DMS53 treated with DMSO at 0.1 percent for 48 hours (cell line): ENCODE data around the gene COL27A1.
"Not testable (repeated sequence)": the region's sequence is repeated elsewhere in the genome, so short reads cannot be mapped to it uniquely, and the experiment has no call there.

Experiments
- DNase-seq: peaks from one replicate; lab custom pipeline; 2025; ENCODE audit not compliant: unreplicated experiment; lab: John Stamatoyannopoulos, UW

COL27A1 gene

DNA sequence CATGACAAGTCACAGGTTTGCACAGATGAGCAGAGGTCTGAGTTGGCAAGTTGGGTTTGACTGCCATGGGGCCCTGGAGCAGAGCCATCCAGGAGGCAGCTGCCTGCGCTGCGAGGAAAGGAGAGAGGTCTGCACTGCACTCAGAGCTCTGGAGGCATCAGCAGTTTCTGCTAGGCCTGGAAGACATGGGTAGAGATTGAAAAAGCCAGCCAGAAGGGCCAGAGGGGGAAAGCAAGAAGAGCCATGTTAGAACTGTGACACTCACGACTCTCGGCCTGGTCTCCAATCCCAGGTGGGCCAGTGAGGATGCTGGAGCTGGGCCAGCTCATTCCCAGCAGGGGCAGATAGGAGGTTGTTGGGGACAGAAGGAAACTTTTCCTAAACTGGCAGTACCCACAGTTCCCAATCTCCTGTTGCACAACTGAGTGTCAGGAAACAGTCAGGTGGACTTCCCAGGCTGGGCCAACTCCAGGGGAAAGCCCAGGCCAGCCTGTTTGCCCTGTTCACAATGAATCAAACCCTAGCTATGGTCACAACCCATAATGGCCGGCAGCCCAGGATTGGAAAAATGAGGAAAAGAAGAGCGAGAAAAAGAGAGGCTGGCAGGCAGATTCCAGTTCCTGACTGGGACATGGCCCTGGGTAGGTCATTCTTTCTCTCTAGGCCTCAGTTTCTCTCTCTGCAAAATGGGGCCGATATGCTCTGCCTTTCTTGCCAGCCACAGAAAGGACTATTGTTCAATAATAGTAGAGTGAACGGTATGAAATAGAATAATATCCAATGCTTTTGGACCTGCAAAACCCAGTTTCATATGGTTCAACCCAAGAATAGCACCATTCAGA is 159.8 kb downstream of the COL27A1 start:
- DNase-seq: no peak

DNA sequence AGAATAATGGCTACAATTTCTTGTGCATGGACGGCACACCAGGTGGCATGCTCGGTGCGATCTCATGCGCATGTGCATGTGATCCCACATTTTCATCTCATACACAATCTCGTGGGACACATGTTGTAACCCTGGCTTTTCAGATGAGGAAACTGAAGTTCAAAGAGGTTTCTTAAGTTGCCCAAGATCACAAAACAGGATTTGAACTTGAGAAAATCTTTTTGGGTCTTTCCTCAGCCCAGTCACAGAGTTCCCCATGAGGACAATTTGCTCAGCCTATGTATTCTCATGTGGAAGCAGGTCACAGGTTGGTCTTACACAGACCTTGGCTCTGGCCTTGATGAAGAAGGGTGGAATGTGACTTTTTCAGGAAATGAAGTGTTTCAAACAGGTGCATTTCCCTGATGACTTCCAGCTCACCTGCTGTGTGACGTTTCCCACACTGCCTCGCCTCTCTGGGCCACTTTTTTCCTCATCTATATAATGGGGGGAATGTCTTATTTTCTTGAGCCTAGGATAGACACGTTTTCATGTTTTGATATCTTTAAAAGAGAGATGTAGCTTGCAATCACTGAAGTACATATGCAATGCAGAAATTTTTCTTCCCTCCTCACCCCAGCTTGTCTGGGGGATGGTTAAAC is 160.5 kb downstream of the COL27A1 start:
- no peak for DNase-seq

DNA sequence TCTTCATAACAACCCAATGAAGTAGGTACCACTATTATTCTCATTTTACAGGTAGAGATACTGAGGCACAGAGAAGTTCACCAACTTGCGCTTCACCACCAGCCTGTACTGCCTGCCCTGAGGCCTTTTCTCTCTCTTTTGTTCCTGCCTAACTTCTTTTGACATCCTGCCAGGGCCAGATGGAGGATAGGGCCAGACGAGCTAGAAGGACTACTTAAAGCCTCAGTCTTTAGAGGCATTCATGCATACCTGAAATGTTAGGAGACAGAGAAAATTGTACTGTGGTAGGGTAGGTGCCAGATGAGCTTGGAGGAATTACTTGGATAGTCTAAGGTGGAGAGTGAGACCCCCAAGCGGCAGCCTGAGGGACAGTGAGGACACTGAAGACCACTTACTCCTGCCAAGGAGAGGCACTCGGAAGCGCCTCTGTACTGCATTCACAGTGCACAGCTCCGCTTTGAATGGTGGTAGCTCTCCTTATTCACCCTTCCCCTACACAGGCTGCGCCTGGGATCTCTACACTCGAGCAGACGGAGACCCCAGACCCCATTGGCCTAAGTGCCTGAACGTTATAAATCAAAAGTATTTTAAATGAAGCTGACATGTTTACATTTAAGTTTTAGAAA is 161.4 kb downstream of the COL27A1 start:
- no peak for DNase-seq

DNA sequence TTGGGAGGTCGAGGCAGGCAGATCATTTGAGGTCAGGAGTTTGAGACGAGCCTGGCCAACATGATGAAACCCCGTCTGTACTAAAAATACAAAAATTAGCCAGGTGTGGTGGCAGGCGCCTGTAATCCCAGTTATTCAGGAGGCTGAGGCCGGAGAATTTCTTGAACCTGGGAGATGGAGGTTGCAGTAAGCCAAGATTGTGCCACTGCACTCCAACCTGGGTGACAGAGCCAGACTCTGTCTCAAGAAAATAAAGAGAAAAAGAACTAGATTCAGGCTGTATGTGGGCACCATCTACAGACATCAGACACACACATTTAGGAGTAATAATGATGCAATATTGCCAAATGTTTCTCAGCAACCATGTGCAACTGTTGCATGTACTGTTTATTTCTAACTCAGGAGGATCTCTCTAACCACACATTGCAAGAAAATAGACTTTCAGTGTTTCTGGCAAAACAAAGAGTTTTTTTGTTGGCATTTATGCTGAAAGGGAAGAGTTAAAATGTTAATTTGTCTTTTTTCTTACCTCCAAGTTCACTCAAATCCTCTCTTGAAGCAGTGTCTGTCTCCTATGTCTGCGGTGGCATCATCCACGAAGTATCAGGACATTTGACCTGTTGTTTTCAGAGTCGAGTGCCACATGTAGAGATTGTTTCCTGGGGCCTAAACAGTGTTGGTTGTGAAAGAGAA is 162.5 kb downstream of the COL27A1 start:
- no peak for DNase-seq

DNA sequence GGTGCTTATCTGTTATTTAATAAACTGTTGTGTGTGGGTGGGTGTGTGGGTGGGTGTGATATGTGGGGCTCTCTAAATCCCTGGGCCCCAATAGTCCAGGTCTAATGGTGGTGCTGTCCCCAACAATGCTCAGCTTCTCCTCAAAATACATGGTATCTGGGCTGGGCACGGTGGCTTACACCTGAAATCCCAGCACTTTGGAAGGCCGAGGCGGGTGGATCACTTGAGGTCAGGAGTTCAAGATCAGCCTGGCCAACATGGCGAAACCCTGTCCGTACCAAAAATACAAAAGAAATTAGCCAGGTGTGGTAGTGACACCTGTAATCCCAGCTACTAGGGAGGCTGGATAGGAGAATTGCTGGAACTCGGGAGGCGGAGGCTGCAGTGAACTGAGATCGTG is 163.1 kb downstream of the COL27A1 start:
- no peak for DNase-seq

DNA sequence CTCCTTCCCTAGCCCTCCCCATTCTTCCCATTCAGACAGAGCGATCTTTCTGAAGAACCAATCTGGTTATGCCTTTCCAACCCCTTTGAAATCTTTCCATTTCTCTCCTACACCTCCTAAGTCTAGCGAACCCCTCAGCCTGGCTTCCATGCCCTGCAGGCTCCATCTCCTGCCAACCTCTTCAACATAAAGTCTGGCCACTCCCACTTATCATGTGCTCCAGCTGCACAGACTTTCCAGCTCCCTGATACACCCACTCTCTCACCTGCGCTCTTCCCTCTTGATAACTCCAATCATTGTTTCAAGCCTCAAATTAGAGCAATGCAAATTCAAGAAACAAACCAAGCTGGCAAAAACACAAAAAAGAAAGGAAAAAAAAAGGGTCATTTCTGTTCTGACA is 163.8 kb downstream of the COL27A1 start:
- DNase-seq: no peak

DNA sequence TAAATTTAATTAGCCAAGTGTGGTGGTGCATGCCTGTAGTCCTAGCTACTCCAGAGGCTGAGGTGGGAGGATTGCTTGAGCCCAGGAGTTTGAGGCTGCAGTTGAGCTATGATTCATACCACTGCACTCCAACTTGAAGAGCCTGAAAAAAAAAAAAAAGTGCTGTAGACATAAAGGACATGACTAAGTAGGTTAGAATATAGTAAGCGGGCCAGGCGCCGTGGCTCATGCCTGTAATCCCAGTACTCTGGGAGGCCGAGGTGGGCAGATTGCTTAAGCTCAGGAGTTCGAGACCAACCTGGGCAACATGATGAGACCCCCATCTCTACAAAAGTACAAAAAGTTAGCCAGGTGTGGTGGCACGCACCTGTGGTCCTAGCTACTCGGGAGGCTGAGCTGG is 165.4 kb downstream of the COL27A1 start:
- DNase-seq: not testable (repeated sequence)

DNA sequence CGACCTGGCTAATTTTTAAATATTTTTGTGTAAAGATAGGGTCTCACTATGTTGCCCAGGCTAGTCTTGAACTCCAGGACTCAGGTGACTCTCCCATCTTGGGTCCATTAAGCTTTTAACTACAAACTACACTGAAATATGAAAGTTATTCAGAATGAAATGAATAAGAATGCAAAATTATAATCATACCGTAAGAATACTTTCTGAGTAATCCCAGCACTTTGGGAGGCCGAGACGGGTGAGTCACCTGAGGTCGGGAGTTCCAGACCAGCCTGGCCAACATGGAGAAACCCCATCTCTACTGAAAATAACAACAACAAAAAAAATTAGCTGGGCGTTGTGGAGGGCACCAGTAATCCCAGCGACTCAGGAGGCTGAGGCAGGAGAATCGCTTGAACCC is 166.4 kb downstream of the COL27A1 start:
- DNase-seq: no peak

DNA sequence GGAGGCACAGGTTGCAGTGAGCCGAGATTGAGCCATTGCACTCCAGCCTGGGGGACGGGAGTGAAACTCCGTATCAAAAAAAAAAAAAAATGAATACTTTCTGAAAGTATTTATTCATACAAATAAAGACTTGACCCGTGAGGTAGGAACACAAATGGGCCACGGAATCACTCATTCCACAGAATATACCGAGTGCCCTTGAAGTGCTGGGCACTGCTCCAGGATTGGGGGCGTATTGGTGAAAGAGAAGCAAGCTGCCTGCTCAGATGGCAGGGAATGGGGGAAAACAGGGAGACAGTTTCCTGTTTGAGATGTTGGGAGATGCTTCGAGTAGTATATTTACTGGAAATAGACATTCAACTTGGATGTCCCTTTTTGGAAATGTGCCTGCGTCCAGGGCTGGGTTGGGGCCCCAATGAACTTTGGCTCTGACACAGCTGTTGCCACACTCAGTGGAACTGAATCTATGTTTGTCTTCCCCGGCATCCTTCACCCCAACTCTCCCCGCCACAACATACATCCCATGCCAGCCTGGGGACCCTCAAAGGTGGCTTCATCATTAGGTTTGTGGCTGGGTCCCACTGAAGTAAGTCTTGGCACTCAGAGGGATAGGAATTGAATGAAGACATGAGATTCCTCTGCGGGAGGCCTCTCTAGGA is 167.0 kb downstream of the COL27A1 start:
- not testable (repeated sequence) for DNase-seq

DNA sequence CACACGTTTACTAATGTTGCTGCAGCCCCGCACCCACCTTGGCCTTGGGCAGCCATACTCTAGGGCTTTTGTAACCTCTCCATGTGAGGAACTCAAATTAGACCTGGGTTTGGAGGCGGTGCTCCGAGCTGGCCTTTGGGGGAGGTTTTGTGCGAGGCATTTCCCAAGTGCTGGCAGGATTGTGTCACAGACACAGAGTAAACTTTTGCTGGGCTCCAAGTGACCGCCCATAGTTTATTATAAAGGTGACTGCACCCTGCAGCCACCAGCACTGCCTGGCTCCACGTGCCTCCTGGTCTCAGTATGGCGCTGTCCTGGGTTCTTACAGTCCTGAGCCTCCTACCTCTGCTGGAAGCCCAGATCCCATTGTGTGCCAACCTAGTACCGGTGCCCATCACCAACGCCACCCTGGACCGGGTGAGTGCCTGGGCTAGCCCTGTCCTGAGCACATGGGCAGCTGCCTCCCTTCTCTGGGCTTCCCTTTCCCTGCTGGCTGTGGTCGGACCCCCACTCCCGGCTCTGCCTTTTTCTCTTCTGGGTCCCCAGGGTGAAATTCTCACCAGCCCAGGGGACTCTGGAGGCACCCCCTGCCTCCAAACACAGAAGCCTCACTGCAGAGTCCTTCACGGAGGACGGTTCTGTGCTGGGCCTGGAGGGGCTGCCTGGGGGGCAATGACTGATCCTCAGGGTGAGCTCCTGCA is 167.6 kb downstream of the COL27A1 start, which contains the start of gene ORM1:
ORM1 (plus strand) TSS at position 268 of the 701 bp plus-strand sequence; CDS start at position 304, 36 bp downstream.
- DNase-seq: not testable (repeated sequence)

DNA sequence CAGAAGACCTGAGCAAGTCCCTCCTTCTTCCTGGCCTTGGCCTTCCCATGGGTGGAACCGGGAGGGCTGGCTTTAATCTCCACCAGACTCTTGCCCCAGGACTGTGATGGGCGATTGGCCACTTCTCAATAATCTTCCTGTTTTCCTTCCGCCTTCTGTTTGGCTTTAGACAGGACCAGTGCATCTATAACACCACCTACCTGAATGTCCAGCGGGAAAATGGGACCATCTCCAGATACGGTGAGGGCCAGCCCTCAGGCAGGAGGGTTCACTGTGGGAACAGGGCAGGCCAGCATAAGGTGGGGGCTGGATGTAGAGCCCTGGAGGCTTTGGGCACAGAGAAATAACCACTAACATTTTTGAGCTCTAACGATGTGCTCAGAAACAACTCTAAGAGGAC is 168.5 kb downstream of the COL27A1 start:
- not testable (repeated sequence) for DNase-seq

DNA sequence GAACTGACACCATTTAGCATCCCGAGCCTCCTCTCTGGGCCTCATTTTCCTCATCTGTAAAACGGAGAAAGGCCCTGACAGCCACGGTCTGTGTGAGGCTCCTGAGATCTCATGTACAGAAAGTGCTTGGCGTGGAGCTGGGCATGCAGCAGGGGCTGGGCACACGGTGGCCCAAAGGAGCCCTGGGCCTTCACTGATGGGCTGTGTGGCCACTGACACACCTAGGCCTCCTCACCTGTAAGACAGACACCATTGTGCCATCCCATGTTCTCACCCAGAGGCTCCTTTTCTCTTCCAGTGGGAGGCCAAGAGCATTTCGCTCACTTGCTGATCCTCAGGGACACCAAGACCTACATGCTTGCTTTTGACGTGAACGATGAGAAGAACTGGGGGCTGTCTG is 169.2 kb downstream of the COL27A1 start:
- no peak for DNase-seq

DNA sequence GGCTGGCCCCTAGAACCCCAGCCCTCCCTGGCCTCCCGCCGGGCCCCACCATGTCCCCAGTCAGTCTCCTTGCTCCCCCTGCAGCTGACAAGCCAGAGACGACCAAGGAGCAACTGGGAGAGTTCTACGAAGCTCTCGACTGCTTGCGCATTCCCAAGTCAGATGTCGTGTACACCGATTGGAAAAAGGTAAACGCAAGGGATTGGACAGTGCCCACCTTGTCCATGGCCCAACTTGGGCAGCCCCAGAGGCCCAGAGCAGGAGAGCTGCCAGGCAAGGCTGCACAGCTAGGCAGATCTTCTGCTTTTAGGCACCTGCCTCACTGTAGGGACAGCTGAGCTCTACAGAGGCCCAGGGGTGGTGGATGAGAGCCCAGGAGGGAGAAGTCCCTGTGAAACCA is 169.6 kb downstream of the COL27A1 start:
- not testable (repeated sequence) for DNase-seq

DNA sequence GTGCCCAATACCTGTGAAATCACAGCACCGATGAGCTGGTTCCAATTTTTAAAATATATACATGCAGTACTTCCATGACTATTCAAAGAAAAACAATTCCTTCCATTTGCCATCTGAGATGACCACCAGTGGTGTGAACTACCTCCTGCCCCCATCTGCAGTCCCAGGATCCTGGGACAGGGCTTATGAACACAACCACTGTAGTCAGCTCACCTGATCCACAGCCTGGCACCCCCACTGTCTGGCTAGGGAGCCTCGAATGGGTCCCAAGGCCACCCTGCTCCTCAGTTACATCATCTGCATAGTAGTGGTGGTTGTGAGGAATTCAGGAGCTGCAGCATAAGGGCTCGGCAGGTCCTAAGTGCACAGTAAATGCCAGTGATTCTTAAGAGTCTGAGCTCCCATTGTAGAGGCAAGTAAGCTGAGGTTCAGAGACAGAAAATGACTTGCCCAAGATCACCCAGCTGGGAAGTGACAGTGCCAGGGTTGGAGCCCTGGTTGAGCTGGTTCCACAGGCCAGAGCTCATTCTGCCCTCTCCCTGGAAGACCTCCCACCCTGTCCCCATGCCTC is 170.4 kb downstream of the COL27A1 start:
- DNase-seq: not testable (repeated sequence)

DNA sequence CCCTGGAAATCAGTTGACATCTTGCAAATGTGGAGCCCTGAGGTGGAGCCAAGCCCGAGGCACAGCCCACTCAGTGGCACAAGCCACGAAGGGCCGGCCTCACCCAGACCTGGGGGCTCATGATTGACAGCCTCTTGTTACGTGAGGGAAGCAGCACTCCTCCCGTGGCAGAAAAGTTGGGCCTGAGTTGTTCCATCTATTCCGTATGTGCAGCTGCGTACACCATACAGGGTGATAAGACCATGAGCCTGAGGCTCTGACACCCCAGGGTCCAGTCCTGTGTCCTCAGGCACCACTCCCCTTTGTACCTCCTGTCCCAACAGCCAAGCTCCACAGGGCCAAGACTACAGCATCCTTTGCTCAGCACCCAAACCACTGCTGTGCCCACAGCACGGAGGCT is 172.4 kb downstream of the COL27A1 start:
- DNase-seq: no peak

DNA sequence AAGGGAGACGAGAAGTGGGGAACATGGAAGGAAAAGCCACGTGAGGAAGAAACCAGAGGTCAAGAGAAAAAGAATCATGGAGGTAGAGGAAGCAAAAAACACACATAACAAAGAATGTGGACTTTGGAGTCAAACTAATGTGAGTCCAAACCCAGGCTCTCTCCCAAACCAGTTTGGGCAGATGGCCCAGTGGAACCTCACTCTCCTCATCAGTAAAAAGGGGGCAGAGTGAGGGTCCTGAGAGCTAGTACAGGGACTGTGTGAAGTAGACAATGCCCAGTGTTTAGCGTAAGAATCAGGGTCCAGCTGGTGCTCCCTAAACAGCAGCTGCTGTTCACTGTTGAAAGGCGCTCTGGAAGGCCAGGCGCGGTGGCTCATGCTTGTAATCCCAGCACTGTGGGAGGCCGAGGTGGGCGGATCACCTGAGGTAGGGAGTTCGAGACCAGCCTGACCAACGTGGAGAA is 173.1 kb downstream of the COL27A1 start:
- DNase-seq: not testable (repeated sequence)

DNA sequence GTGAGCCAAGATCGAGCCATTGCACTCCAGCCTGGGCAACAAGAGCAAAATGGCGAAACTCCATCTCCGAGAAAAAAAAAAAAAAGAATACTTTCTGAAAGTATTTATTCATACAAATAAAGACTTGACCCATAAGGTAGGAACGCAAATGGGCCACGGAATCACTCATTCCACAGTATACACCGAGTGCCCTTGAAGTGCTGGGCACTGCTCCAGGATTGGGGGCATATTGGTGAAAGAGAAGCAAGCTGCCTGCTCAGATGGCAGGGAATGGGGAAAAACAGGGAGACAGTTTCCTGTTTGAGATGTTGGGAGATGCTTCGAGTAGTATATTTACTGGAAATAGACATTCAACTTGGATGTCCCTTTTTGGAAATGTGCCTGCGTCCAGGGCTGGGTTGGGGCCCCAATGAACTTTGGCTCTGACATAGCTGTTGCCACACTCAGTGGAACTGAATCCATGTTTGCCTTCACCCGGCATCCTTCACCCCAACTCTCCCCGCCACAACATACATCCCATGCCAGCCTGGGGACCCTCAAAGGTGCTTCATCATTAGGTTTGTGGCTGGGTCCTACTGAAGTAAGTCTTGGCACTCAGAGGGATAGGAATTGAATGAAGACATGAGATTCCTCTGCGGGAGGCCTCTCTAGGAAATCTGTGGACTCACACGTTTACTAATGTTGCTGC is 173.7 kb downstream of the COL27A1 start:
- not testable (repeated sequence) for DNase-seq

DNA sequence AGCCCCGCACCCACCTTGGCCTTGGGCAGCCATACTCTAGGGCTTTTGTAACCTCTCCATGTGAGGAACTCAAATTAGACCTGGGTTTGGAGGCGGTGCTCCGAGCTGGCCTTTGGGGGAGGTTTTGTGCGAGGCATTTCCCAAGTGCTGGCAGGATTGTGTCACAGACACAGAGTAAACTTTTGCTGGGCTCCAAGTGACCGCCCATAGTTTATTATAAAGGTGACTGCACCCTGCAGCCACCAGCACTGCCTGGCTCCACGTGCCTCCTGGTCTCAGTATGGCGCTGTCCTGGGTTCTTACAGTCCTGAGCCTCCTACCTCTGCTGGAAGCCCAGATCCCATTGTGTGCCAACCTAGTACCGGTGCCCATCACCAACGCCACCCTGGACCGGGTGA is 174.3 kb downstream of the COL27A1 start, which contains the start of gene ORM2:
ORM2 (plus strand) TSS at position 245 of the 398 bp plus-strand sequence; CDS start at position 281, 36 bp downstream.
- DNase-seq: not testable (repeated sequence)

DNA sequence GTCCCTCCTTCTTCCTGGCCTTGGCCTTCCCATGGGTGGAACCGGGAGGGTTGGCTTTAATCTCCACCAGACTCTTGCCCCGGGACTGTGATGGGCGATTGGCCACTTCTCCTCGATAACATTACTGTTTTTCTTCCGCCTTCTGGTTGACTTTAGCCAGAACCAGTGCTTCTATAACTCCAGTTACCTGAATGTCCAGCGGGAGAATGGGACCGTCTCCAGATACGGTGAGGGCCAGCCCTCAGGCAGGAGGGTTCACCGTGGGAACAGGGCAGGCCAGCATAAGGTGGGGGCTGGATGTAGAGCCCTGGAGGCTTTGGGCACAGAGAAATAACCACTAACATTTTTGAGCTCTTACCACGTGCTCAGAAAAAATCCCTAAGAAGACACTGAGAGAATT is 175.3 kb downstream of the COL27A1 start:
- no peak for DNase-seq
